ENCODE data around the gene LGALS4. TPM values are rescaled to one million over a fixed set of nuclear protein-coding genes. Genes with fewer than 3 reads are reported as not detected.
"Not testable (repeated sequence)": the region's sequence is repeated elsewhere in the genome, so short reads cannot be mapped to it uniquely, and the experiment has no call there.

LGALS4 gene
- polyA plus RNA-seq, 3 donors from 2014 or later, result not detected

DNA sequence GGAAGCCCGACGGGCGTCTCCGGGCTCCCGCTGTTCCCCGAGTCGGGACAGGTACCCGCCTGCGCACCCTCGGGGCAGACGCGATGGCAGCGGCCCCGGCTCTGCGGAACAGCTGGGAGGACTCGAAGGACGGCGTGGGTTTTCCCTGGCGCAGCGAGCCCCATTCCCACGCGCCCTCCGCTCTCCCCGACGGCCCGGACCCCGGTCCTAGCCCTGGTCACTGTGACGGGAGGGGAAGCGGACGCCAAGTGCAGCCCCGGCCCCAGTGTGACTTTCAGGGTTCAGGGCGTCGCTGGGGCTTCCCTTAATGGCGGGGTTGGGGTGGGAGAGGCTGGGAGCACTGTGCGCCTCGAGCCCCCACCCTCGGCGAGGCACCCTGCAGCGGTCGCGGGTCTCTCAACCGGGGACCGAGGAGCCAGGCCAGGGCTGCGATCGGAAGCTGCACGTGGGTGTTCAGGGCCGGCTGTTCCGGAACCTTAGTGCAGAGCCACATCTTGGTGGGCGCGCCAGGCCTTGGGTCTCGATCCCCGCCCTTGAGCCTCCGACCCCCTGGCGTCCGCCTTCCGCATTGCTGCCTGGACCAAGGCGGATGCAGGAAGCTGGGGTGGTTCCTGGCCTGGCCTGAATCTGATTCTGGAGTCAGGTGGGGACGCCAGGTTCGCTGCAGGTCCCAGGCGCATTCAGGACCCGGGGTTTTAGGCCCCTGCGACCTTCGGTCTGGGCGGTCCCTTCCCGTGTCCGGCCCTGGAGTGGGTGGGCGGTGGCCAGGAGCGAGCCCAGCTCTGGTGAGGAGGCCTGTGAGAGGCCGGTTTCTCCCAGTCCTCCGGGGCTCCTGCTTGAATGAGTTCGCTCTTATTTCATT, 20.3 kb downstream of the LGALS4 start:
- Mint-ChIP-seq H3K9me3 (no peaks in the 10 kb centered on the region), H3K4me1 (peaks cover 6 to 16% of the 10 kb centered on the region in 2 donors), H3K27me3 (ENCODE audit: low read depth in 3 of 3) (peaks cover 0 to 2% (median 0%) of the 10 kb centered on the region in 3 donors), H3K4me3 (peak overlapping the region; percentile 48 to 82 (median 65)), H3K36me3 (no peaks in the 10 kb centered on the region), H3K27ac (peak overlapping the region in 3 of 6 donors; percentile 12 to 83 (median 55))
- peak; percentile 44 to 59 (median 57) for DNase-seq

DNA sequence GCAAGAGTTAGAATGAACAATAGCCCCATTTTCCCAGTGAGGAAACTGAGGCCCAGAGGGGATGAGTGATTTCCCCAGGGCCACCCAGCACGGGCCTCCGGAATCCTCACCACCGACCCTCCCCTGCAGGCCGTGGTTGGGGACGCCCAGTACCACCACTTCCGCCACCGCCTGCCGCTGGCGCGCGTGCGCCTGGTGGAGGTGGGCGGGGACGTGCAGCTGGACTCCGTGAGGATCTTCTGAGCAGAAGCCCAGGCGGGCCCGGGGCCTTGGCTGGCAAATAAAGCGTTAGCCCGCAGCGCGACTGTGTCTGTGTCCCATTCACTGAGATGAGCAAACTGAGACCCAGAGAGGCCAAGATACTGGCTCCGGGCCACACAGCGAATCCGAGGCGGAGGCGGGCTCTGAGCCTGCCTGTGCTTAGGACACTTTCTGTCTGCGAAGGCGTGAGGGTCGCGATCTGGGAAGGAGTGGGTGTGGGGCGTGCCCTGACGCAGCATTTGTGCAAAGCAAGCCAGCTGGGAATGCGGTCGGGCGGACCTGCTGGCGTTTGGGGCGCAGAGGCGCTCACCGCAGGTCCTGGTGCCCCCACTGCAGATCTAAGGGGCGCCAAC, 21.2 kb downstream of the LGALS4 start:
- not testable (repeated sequence) for H3K36me3 Mint-ChIP-seq; H3K27ac Mint-ChIP-seq; H3K27me3 Mint-ChIP-seq (ENCODE audit: low read depth in 3 of 3); DNase-seq; H3K9me3 Mint-ChIP-seq
- Mint-ChIP-seq H3K4me3 (peak overlapping the region in 1 of 5 donors; percentile 47), H3K4me1 (peaks cover 6 to 16% of the 10 kb centered on the region in 2 donors)

DNA sequence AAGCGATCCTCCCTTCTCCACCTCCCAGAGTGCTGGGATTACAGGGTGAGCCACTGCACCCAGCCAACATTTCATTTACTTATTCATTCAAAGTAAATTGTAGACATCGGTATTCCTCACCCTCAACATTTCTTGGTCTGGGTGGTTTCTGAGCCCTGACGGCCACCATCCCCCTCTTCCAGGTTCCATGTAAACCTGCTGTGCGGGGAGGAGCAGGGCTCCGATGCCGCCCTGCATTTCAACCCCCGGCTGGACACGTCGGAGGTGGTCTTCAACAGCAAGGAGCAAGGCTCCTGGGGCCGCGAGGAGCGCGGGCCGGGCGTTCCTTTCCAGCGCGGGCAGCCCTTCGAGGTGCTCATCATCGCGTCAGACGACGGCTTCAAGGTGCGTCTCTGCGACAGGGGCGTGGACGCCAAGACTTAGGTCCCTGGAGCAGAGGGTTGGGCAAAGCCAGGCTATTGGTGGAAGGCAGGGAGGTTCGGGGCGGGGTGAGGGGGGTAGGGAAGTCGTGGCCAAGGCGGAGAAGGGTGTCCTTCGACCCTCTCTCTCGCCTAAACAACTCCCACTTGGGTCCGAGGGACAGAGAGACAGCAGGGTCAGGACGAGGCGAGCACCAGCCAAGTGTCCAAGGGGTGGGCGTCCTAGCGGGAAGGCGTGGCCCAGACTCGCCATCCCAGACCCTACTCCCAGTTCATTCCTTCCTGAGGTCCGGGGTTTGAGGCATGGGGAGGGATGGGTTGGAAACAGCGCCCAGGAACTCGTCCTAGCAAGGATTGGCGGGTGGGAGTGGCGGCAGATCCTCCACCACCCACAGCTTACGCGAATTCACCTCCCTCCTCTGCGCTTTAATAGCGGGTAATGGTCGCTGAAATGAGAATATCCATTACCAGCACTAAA, 22.0 kb downstream of the LGALS4 start:
- peaks cover 6 to 16% of the 10 kb centered on the region in 2 donors for H3K4me1 Mint-ChIP-seq
- not testable (repeated sequence) for H3K27me3 Mint-ChIP-seq (ENCODE audit: low read depth in 3 of 3); H3K27ac Mint-ChIP-seq; H3K36me3 Mint-ChIP-seq; H3K9me3 Mint-ChIP-seq
- peak in 2 of 3 donors; percentile 18 to 23 for DNase-seq
- H3K4me3 Mint-ChIP-seq, result peak overlapping the region in 1 of 5 donors; percentile 47

DNA sequence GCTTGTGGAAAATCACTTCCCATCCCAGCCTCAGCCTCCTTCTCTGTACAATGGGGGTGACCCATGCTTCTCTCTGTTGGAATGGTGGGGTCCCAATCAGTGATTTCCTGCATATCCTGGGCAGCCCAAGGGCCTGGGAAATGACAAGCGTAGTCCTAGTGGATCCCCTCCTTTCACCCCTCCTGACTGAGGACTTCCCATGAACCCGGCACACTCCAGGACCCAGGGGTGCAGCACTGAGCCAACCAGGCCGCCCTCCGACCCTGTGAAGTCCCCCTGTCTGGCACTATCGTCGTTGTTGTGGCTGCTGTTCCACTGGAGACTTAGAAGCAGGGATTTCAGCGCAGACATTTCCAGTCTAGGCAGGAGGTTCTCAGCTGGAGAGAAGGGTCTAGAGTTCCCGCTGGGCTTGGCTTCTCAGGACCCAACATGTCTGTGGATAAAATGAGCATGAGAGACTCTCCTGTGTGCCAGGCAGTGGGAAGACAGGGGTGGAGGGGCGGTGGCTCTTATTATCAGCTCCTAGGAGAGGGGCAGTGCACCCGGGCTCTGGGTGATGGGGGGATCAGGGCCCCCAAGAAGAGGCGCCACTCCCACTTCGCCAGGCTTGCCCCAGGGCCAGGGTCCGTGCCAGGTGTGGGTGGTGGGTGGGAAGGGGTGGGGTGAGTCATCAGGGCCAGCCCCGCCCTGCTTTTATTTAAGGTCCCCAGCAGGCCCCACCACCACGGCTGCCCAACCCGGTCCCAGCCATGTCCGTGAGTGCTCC, 24.1 kb downstream of the LGALS4 start, which contains the start of gene LGALS7B:
LGALS7B (plus strand) TSS at position 723 of the 766 bp plus-strand sequence; CDS start at position 750, 27 bp downstream.
- Mint-ChIP-seq H3K27me3 (ENCODE audit: low read depth in 3 of 3) (peaks cover 0 to 2% (median 0%) of the 10 kb centered on the region in 3 donors), H3K36me3 (no peaks in the 10 kb centered on the region), H3K4me1 (peaks cover 6 to 11% of the 10 kb centered on the region in 2 donors), H3K9me3 (no peaks in the 10 kb centered on the region), H3K4me3 (no peak within 1 kb of the TSS), H3K27ac (peak within 1 kb of the TSS in 2 of 6 donors; percentile 28 to 71)
- DNase-seq, result no peak

GRCh38 chr19:38786572-38787265, 26.0 kb downstream of the LGALS4 start:
- Mint-ChIP-seq H3K4me3 (no peak overlapping the region), H3K27ac (peak overlapping the region in 1 of 6 donors; percentile 80), H3K36me3 (no peaks in the 10 kb centered on the region), H3K9me3 (no peaks in the 10 kb centered on the region), H3K27me3 (ENCODE audit: low read depth in 3 of 3) (peaks cover 0 to 2% (median 2%) of the 10 kb centered on the region in 3 donors), H3K4me1 (no peaks in the 10 kb centered on the region)
- DNase-seq, result no peak

DNA sequence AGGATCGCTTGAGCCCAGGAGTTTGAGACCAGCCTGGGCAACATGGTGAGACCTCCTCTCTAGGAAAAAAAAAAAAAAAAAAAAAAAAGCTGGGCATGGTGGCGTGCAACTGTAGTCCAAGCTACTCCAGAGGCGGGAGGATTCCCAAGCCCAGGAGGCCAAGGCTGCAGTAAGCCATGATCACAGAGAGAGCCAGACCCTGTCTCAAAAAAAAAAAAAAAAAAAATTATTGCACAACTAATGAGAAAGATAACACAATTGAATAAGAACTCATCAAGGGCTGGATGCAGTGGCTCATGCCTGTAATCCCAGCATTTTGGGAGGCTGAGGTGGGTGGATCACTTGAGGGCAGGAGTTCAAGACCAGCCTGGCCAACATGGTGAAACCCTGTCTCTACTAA, 26.7 kb downstream of the LGALS4 start:
- H3K4me3 Mint-ChIP-seq; H3K36me3 Mint-ChIP-seq; H3K27ac Mint-ChIP-seq; H3K4me1 Mint-ChIP-seq; H3K27me3 Mint-ChIP-seq (ENCODE audit: low read depth in 3 of 3); H3K9me3 Mint-ChIP-seq; DNase-seq: not testable (repeated sequence)

DNA sequence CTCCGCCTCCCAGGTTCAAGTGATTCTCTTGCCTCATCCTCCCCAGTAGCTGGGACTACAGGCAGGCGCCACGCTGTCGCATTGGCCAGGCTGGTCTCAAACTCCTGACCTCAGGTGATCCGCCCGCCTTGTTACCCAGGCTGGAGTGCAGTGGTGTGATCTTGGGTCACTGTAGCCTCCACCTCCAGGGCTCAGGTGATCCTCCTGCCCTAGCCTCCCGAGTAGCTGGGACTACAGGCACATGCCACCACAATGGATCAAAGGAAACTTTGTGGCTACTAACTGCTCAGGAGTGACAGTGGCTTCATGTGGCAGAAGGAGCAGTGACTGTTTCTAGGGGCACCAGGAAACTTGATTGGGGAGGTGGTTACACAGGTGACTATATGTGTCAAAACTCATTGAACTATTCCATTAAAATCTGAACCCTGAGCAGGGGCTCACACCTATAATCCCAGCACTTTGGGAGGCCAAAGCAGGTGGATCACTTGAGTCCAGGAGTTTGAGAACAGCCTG, 27.5 kb downstream of the LGALS4 start:
- no peak for DNase-seq
- no peak overlapping the region for H3K4me3 Mint-ChIP-seq
- no peaks in the 10 kb centered on the region for H3K36me3 Mint-ChIP-seq
- H3K4me1 Mint-ChIP-seq, result no peaks in the 10 kb centered on the region
- peaks cover 0 to 2% (median 2%) of the 10 kb centered on the region in 3 donors for H3K27me3 Mint-ChIP-seq (ENCODE audit: low read depth in 3 of 3)
- H3K27ac Mint-ChIP-seq, result no peak overlapping the region
- H3K9me3 Mint-ChIP-seq, result no peaks in the 10 kb centered on the region

GRCh38 chr19:38784224-38784623, 28.5 kb downstream of the LGALS4 start:
- Mint-ChIP-seq H3K4me1 (no peaks in the 10 kb centered on the region), H3K9me3 (no peaks in the 10 kb centered on the region), H3K27ac (no peak overlapping the region), H3K27me3 (ENCODE audit: low read depth in 3 of 3) (peaks cover 0 to 2% (median 2%) of the 10 kb centered on the region in 3 donors), H3K36me3 (no peaks in the 10 kb centered on the region), H3K4me3 (no peak overlapping the region)
- DNase-seq, result no peak

GRCh38 chr19:38782212-38782611, 30.5 kb downstream of the LGALS4 start:
- DNase-seq; H3K27me3 Mint-ChIP-seq (ENCODE audit: low read depth in 3 of 3); H3K4me1 Mint-ChIP-seq; H3K4me3 Mint-ChIP-seq; H3K9me3 Mint-ChIP-seq; H3K27ac Mint-ChIP-seq; H3K36me3 Mint-ChIP-seq: not testable (repeated sequence)

DNA sequence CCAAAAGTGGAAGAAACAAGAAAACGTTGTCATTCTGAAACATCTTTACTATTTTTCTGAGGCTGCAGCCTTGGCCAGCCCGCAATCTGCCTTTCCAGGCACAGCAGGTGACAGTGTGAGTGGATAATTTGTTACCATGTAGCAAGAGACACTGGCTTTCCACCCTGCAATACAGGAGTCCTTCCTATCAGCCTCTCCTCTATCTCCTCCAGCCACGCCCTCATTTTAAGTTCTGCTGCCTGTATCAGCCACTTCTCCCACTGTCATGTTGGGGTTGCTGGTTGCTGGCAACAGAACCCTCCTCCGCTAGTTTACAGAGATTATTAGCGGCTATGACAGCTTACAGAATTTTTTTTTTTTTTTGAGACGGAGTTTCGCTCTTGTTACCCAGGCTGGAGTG, 31.7 kb downstream of the LGALS4 start:
- Mint-ChIP-seq H3K4me3 (no peak overlapping the region), H3K36me3 (no peaks in the 10 kb centered on the region), H3K9me3 (no peaks in the 10 kb centered on the region), H3K4me1 (no peaks in the 10 kb centered on the region), H3K27me3 (ENCODE audit: low read depth in 3 of 3) (peaks cover 0 to 2% (median 0%) of the 10 kb centered on the region in 3 donors), H3K27ac (no peak overlapping the region)
- DNase-seq, result no peak

DNA sequence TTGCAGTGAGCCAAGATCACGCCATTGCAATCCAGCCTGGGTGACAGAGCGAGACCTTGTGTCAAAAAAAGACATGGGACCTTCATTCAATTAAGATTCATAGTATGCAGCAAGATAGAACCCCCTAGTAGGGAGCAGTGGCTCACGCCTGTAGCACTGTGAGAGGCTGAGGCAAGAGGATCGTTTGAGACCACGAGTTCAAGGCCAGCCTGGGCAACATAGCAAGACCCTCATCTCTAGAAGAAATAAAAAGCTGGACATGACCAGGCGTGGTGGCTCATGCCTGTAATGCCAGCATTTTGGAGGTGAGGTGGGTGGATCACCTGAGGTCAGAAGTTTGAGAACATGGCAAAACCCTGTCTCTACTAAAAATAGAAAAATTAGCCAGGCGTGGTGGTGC, 32.3 kb downstream of the LGALS4 start:
- no peak overlapping the region for H3K4me3 Mint-ChIP-seq
- no peaks in the 10 kb centered on the region for H3K36me3 Mint-ChIP-seq
- H3K4me1 Mint-ChIP-seq, result no peaks in the 10 kb centered on the region
- H3K27ac Mint-ChIP-seq, result no peak overlapping the region
- H3K27me3 Mint-ChIP-seq (ENCODE audit: low read depth in 3 of 3), result peaks cover 0 to 2% (median 0%) of the 10 kb centered on the region in 3 donors
- H3K9me3 Mint-ChIP-seq, result no peaks in the 10 kb centered on the region
- no peak for DNase-seq

- no peak for DNase-seq
- H3K4me3 Mint-ChIP-seq, result no peak overlapping the region
- H3K27ac Mint-ChIP-seq, result no peak overlapping the region
- no peaks in the 10 kb centered on the region for H3K9me3 Mint-ChIP-seq
- H3K4me1 Mint-ChIP-seq, result no peaks in the 10 kb centered on the region
- H3K36me3 Mint-ChIP-seq, result no peaks in the 10 kb centered on the region
- peaks cover 0 to 2% (median 0%) of the 10 kb centered on the region in 3 donors for H3K27me3 Mint-ChIP-seq (ENCODE audit: low read depth in 3 of 3)
These were observed 34.0 kb downstream of the LGALS4 start for GRCh38 chr19:38778733-38779132.
